Activated CD4-positive, alpha-beta T cell treated with anti-CD3 and anti-CD28 coated beads, Interleukin-2, amount 50 U/mL, for 24 hours (primary cell): ENCODE data around the gene LRRC8C.
"Not testable (repeated sequence)": the region's sequence is repeated elsewhere in the genome, so short reads cannot be mapped to it uniquely, and the experiment has no call there.

Experiments used
- DNase-seq, 2 donors: peaks; one replicate each; pipeline ENCODE4 v3.0.0-alpha.2; 2020; ENCODE audit warnings: low read depth in 1 of 2, low spot score in 1 of 2

LRRC8C gene

DNA sequence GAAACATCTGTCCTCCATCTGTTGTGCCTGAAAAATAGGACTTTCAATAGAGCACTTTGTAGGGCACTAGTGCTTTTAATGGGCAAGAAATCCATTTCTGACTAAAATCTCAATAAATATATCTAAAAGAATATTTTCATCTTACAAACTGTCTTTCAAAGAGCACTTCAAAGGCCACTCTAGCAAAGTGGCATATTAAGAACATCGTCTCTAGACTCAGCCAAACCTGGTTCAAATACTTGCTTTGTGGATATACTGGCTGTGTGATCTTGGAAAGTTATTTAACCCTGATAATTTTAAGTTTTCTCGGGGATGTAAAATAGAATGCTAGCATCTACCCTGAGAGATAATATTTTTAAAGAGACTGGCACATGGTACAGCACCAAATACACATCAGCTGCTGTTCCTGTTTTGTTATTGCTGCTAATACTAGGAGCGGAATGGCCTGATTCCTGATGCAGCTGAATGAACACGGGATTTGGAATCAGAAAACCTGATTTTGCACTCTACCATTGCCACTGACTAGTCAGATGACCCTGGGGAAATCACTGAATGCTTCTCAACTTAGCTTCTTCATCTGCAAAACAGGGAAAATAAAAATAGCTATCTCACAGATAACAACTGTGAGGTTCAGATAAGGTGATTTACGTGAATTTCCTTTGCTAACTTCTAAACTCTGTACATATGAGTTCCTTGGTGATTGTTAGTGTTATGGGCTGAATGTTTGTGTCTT is 25.2 kb upstream of the LRRC8C start:
- DNase-seq, result no peak

DNA sequence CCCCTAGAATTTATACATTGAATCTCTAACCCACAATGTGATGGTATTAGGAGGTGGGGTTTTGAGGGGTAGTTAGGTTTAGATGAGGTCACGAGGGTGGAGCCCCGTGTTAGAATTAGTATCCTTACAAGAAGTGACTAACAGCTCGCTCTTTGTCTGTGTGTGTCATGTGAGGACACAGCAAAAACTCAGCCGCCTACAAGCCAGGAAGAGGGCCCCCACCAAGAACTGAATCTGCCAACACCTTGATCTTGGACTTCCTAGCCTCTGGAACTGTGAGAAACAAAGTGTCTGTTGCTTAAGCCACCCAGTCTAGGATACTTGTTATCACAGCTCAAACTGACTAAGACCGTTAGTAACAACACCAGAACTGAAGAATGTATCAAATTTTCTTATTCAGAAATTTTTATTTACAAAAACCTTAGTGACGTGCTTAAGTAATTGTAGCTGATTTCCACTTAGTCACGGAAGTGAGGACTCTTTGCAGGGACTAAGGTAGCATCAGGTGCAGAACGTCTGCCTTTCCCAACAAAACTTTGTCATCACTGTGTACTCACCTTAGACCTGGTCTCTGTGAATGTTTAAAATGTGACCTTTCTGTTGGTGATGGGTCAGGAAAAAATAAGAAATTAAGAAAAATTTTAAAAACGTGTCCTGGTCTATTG is 24.5 kb upstream of the LRRC8C start:
- DNase-seq, result peak in 1 of 2 donors; percentile 75

DNA sequence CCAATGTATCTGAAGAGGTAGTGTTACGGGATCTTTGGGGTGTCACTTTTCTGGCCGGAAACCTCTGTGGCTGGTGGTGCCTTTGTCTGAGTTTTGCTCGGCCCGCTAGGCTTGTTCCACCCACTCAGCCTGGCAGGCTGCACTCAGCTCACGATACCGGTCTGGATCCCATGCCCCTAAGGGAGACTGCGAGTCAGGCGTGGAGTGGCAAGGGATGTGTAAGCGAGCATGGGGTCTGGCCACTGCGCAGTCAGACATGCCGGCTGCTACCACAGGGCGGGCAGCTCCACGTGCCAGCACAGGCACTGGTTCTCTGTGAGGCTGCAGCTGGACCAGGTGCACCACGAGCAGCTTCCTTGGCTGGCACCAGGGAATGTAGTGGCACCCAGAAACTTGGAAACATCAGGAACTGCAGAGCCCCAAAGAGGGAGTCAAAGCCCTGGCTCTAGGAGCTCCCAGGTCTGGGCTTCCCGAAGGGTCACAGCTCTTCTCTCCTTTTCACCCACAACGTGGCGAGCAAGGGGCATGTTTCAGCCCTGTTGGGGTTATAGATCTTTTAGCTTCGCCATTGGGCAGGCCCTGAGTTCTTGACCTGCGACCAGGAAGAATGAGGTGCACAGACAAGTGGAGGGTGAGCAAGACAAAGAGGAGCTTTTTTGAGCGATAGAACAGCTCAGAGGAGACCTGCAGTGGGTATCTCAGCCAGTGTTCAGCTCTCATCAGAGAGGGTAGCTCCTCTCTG is 23.8 kb upstream of the LRRC8C start:
- peak in 1 of 2 donors; percentile 57 for DNase-seq

DNA sequence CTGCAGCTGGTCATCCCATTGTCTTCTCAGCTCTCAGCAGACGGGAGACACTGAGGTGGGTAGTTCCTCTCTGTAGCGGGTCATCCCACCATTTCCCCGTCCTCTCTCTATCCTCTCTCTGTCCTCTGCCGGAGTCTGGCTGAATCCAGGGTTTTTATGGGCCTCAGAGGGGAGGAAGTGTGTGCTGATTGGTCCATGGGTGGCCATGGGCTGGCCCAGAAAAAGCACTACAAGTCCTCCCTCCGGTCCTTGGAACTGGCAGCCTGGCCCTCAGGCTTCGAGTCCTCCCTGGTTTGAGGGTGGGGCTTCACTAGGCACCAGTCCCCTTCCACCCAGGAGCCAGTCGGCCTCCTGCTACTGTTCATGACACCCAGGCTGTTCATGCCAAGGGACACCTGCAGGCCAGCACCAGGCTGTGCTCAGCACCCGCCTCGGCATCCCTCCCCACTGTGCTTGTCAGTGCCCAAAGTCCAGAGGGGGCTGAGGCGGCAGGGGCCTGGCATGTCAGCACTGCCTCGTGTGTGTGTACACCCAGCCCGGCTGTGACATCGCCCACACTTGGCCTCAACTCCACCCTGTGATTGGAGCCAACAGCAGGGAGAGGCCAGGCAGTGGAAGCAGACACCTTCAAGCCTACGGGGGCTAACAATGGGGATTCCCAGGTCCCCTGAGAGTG is 23.0 kb upstream of the LRRC8C start:
- no peak for DNase-seq

DNA sequence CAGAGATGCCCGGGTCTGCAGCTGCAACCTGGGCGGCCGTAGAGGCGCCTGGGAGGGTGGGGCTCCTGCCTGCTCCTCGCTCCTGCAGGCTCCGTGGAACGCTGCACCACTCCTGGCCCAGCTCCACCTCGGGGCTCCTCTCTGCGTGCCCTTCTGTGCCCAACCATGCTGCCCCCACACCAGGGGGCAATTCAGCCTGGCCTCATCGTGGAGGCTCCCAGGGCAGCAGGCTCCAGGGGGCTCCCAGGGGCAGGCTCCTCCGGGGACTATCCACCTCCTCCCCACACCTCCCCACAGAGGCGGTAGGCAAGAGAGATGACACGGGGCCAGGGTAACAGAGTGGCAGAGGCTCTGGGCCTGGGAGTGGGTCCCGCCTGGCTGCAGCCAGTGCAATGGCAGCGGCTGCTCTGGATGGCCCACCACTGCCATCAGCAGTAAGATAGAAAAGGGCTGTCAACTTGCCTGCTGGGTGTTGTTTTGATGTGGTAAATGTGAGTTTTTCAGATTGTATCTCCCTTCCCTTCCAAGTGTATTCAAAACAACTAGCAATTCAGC is 22.4 kb upstream of the LRRC8C start:
- no peak for DNase-seq

GRCh38 chr1:89611721-89612120 is 21.2 kb upstream of the LRRC8C start:
- no peak for DNase-seq

GRCh38 chr1:89613928-89614327 is 19.0 kb upstream of the LRRC8C start:
- no peak for DNase-seq

DNA sequence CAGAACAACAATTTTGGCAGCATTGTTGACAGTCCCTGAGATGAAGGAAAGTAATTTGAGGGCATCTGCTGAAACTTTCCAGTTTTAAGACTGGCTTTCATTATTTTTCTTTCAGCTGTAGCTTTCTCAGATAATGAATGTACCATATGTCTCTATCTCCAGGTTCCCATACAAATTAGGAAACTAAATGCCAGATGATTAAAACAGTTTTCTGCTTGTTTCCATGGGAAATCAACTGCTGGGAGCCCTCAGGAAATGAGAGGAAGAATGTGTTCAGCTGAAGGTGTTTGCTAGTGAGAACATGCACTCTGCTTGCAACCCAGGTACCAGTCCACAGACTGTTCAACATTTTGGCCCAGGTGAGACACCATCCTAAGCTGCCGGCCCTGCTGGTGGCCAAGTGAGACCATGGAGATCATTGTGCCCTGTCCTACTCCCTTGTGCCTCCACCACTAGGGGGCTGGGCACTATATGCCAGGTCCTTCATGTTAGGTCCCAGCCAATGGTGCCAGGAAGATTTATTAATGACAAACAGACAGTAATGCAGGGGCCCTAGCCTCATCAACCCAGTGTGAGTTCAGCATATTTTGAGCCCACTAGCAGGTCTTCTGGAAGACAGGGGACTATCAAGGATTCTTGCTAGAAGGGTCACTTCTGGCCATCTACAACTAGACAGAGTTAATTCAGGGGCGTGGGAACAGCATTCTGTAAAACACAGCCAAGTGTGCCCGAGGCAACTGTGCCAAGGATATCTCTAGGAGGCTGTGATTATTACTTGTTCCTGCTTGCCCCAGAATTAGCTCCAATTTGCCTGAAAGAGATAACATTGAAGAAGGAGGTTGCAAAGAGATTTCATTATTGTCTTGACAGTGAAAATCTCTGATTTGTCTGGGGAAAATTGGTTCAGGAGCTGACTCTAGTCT is 17.0 kb upstream of the LRRC8C start:
- DNase-seq, result no peak

- DNase-seq, result no peak
Observed at GRCh38 chr1:89616844-89617627, 15.9 kb upstream of the LRRC8C start.

- DNase-seq, result no peak
Observed at GRCh38 chr1:89620664-89621063, 12.3 kb upstream of the LRRC8C start.

- no peak for DNase-seq
Observed at GRCh38 chr1:89622895-89623294, 10.0 kb upstream of the LRRC8C start.

- no peak for DNase-seq
Observed at GRCh38 chr1:89624314-89624713, 8.6 kb upstream of the LRRC8C start.

GRCh38 chr1:89624715-89625323 is 8.1 kb upstream of the LRRC8C start:
- no peak for DNase-seq

DNA sequence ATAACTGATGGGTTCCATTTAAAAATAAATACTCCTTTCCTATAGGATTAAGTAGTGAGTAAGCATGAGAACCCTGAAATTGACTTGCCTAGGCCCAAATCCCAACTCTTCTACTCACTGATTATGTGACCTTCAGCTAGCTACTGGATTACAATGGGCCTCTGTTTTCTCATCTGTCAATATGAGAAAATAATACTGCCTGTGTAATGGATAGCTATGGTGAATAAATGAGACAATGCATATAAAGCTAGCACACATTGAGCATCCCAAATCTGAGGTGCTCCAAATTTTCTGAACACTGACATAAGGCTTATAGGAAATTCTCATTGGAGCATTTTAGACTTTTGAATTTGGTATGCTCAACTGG is 5.3 kb upstream of the LRRC8C start:
- no peak for DNase-seq

GRCh38 chr1:89629146-89629545 is 3.8 kb upstream of the LRRC8C start:
- no peak for DNase-seq

DNA sequence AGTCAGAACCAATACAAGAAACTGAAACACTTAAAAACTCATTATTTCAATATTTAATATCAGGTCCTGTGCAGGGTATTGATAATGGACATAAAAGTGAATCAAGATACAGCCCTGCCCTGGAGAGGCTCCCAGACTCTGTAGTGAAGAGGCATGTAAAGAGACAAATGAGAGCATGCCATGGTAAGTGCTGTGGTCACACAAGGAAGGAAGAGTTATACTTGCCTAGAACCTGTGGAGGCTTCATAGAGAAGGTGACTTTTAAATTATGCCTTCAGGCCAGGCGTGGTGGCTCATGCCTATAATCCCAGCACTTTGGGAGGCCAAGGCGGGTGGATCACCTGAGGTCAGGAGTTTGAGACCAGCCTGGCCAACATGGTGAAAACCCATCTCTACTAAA is 3.3 kb upstream of the LRRC8C start:
- not testable (repeated sequence) for DNase-seq

- DNase-seq, result no peak
Observed at GRCh38 chr1:89630048-89630447, 2.9 kb upstream of the LRRC8C start.

DNA sequence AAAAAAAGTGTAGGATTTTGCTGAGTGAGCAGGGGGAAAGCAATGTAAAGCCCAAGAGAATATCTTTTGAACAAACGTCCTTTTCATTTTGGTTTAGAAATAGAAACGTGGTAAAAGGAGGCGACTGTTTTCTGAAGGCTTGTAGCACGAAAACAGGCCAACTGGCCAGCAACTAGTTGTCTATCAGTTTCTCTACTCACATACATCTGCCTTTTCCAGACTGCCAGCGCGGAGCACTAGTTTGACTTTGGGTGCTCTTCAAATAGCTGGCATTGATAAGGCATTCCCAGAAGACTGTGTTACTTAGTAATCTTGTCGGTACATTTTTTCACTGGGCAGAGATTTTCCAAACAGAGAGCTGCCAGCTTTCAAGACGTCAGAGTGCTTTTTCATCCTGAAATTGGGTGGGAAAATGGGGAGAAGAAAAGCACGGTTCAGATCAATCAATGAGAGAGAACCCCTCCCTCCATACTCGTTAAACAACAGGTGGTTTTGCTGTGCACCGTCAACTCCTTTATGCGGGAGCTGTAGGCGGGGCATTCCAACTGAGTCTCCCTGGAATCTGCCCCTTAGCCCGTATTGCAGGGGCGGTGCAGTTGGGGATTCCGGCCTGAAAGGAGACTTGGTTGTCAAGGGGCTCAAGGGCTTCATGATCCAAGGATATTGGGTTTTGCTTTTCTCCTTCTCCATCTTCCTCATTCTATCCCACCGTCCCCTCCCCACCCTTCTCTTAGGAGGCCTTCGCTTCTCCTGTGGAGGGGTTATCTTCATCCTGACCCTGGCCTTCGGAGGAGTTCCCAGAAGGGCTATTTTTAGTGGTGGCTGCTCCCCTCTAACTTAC is 884 bp upstream of the LRRC8C start:
- no peak for DNase-seq
